GM19025 (cell line): Measurements from ENCODE around the gene PRR5.

Experiments
- ATAC-seq: cut with Tn5 transposase; IDR thresholded peaks from one replicate; pipeline ENCODE4 v1.9.1; 2021; ENCODE audit warnings: mild to moderate bottlenecking, low read depth, moderate library complexity; ENCODE audit not compliant: unreplicated experiment

PRR5 gene

GRCh38 chr22:44691796-44692661 lies 10.0 kb upstream of the PRR5 start:
- ATAC-seq, result no peak

GRCh38 chr22:44692662-44693007 lies 9.4 kb upstream of the PRR5 start:
- ATAC-seq, result no peak

- ATAC-seq, result no peak
Observed at GRCh38 chr22:44693145-44693544, 8.9 kb upstream of the PRR5 start.

DNA sequence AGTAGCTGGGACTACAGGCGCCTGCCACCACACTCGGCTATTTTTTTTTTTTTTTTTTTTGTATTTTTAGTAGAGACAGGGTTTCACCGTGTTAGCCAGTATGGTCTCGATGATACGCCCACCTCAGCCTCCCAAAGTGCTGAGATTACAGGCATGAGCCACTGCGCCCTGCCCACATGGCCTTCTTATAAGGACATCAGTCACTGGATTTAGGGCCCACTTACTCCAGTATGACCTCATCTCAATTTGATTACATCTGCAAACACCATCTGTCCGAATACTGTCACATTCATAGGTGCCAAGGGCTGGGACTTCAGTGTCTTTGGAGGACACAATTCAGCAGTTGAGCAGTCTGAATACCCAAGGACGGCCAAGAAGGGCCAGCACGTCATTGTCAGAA lies 8.2 kb upstream of the PRR5 start:
- ATAC-seq, result no peak

DNA sequence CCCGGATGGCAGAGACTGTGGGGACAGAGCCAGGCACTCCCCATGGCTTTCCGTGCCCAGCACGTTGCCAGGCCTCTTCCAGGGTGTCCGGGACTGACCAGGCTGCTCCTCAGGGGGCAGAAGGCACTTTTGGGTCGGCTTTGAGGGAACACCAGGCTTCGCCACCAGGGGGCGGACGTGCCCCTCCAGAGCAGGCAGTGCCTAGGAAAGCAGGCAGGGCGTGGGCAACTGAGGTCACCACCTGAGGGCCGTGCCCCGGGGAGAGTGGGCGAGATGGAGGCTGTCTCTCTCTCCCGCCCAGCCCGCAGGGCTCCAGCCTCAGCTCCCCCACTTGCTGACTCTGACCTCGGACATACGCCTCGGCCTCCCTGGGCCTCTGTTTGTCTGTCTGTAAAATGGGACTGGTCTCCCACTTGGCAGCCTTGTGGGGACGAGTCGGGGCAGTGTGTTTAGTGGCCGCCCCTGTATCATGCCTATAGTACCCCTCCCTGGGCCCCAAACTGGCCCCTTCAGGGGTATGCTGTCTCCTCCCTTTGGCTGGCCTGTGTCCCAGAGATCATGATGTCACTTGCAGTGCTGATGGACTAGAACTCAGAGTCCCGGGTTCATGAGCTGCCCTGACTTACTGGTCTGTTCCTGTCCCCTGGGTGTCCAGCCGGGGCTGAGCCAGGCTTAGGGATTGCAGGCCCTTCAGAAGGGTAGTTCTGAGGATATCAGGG lies 4.4 kb upstream of the PRR5 start:
- no peak for ATAC-seq

- ATAC-seq, result no peak
Observed at GRCh38 chr22:44698531-44699421, 3.2 kb upstream of the PRR5 start.

DNA sequence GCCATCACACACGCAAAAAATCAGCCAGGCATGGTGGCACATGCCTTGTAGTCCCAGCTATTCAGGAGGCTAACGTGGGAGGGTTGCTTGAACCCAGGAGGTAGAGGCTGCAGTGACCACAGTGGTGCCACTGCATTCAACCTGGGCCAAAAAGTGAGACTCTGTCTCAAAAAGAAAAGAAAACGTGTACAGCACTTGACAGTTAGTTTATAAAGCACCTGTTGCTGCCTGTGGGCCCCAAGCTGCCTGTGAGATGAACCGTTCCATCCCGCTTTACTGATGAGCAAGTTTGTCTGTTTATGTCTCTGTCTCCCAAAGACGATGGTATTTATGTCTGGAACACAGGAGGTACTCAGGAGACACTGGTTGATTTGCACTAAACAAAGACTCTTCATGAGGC lies 1.5 kb upstream of the PRR5 start:
- no peak for ATAC-seq

GRCh38 chr22:44701187-44701790 lies 715 bp upstream of the PRR5 start:
- no peak for ATAC-seq

GRCh38 chr22:44702479-44703198 lies 635 bp downstream of the PRR5 start:
- no peak for ATAC-seq

GRCh38 chr22:44703255-44703870 lies 1.4 kb downstream of the PRR5 start:
- no peak for ATAC-seq

GRCh38 chr22:44704159-44705021 lies 2.4 kb downstream of the PRR5 start:
- ATAC-seq, result no peak

- ATAC-seq, result no peak
Observed at GRCh38 chr22:44705022-44705297, 3.0 kb downstream of the PRR5 start.

DNA sequence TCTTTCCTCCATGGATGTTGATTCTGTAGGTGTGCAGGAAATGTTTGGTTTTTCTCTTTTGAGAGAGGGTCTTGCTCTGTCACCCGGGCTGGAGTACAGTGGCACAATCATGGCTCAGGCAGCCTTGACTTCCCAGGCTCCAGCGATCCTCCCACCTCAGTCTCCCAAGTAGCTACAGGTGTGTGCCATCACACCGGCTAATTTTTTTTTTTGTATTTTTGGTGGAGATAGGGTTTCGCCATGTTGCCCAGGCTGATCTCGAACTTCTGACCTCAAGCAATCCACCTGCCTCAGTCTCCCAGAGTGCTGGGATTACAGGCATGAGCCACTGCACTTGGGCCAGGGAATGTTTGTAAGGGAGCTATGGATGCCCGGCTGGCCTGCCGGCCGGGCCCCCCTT lies 4.5 kb downstream of the PRR5 start:
- ATAC-seq, result no peak

DNA sequence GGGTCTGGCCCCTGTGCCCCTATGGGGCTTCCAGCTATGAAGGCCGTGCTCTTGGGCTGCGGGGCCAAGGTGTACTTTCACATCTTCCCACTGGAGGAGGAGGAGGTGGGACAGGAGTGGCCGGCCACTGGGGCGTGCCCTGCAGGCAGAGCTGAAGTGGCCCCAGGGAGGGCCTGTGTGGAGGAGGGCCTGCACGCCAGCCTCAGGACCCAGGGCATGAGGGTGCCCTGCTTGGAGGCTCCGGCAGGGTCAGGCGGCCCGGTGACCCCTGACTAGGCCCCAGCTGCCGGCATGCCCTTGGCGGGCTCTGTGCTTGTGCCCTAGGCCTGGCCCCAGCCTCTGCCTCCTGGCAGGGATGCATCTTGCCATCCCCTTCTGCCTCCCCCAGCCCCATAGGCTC lies 5.2 kb downstream of the PRR5 start:
- ATAC-seq, result no peak

DNA sequence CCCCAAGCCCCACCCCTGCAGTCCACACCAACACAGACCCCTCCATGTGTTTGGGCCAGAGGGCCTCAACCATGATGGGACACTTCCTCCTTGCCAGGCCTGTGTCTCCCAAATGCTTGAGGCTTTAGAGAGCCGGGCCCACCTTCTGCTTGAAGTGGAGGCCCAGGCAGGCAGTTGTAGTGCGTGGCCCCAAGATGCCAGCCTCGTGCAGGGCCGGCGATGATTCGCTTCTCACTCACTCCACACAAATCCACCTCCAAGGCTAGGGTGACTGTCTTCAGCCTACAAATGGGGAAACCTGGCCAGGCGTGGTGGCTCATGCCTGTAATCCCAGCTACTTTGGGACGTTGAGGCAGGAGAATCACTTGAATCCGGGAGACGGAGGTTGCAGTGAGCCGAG lies 5.7 kb downstream of the PRR5 start:
- ATAC-seq, result no peak

- no peak for ATAC-seq
Observed at GRCh38 chr22:44709881-44710392, 7.9 kb downstream of the PRR5 start.

DNA sequence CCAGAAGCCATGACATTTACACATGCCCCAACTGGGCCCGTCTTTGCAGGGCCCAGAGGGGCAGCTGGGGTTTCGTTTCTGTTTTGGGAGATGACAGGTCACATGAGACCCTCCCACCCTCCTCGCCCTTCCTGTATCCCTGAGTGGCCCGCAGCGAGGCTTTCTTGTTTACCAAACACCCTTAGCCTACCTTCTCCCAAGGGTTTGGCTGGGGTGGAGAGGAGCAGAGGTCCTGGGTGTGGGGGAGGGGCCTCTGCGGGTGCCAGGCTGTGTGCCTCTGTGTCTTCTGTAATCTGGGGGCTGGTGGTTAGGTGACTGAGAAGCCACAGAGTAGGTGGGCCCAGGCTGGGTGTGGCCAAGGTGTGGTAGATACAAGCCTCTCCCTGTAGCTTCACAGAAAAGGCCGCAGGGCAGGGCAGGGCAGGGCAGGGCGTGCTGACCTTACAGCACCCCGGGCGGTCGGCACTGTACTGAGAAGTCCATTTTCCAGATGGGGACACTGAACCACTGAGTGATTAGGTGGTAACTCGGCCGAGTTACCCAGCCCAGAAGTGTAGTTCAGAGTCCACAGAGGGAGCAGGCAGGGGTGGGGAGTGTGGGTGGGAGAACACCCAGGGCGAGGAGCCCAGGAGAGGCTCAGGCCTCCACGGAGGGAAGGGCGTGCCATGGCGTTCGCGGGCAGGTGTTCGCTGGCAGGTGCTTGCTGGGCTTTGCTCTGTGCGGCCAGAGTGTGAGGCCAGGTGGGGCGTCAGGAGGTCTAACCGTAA lies 8.7 kb downstream of the PRR5 start:
- ATAC-seq, result no peak

- ATAC-seq, result no peak
Observed at GRCh38 chr22:44711241-44711560, 9.2 kb downstream of the PRR5 start.
